Activated CD8-positive, alpha-beta memory T cell treated with anti-CD3 and anti-CD28 coated beads for 1 hour (primary cell): Measurements from ENCODE around the gene CSKMT.

Experiments used
- DNase-seq, 2 donors: peaks; one replicate each; pipeline ENCODE4 v3.0.0-alpha.2; 2020; ENCODE audit warnings: low read depth in 1 of 2; ENCODE audit errors: extremely low read depth in 1 of 2

The CSKMT gene

DNA sequence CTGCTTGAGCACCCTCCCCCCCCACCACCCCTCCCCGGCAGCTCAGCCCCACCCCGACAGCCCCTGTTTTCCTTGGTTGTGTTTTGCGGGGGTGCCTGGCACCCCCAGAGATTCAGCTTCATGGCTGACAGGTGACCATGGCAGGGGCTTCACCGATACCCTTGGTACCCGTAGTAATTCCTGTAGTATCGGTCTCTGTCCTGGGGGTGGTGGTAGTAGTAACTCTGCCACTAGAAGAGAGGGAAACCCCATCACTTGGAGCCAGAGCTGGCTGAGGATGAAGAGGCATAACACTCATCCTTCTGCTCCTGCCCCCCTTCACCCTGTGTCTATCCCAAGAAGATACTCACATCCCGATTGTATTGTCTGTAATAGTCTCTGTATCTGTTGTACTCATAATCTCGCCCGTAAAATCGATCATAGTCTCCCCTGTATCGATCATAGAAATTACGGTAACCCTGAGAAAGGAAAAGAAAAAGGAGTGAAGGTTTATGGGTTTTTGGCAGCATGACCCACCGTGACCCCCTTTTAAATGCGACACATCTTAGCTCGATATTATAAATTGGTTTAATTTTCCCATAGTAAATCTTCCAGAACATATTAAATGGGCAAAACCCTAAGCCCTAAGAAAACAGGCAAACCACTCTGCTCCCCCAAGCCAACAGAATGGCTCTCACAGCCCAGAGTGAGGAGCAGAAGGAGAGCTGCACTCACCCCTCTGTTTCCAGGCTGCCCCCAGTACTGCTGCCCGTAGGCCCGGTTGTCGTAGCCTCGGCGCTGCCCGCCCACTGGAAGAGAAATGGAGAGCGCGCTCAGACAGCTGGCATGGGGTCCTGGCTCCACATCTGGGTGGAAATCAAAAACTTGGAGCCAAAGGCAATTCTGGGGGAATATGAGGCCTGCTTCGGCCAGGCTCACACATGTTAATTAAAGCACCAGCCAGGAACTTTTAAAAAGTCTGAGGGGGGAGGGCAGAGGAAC lies 50.3 kb downstream of the CSKMT start:
- no peak for DNase-seq

DNA sequence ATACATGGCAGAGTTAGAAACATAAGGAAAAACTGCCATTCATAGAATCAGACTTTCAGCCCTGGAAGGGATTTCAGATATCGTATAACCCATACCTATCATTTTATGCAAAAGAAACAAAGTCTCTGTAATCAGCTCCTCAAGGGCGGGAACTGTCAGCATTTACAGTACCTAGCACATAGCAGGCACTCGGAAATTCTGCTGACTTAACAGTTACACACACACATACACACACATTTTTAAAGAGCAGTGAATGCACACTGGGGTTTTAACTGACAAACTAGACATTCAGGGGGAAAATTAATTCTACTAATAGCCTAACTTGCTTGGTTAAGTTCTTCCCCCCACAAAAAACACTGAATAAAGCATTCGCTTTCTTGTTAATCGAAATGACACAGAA lies 51.1 kb downstream of the CSKMT start:
- no peak for DNase-seq

DNA sequence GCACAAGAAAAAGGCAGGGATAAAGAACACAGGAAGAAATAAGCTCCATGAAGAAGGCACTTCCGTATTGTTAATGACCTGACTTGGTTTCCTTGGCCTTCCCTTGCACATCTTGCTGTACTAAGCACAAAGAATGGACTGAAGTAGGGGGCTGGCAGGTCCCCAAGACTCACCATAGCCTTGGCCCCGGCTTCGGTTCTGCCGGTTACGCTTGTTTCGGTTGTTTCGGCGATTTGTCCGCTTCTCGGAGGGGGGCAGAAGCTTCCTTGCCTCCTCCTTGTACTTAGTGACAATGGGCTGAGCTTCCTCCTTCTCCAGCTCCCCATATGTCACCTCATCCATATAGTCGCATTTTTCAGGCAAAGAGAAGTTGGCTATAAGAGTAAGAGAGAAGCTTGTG lies 51.7 kb downstream of the CSKMT start:
- no peak for DNase-seq
